GM20431 (cell line): ENCODE data around the gene IQSEC3.
"Not testable (repeated sequence)": the region's sequence is repeated elsewhere in the genome, so short reads cannot be mapped to it uniquely, and the experiment has no call there.

Experiments used
- in situ Hi-C: fragments of 300-500 bp; cut with MseI, MboI; formaldehyde crosslinking; loops from one replicate; pipeline ENCODE4 v1.15.0; 2020; ENCODE audit warnings: low sequenced_read_pairs; ENCODE audit not compliant: unreplicated experiment

IQSEC3 gene

GRCh38 chr12:172732-173161 lies 106.2 kb downstream of the IQSEC3 start:
- in situ Hi-C loops: no loop called here

- in situ Hi-C loops: no loop called here
These were observed 107.6 kb downstream of the IQSEC3 start for GRCh38 chr12:174124-174523.

- in situ Hi-C loops: no loop called here
These were observed 108.0 kb downstream of the IQSEC3 start for GRCh38 chr12:174596-174995.

- in situ Hi-C loops: no loop called here
These were observed 108.7 kb downstream of the IQSEC3 start for GRCh38 chr12:175250-175649.

- in situ Hi-C loops: no loop called here
These were observed 109.2 kb downstream of the IQSEC3 start for GRCh38 chr12:175759-176158.

DNA sequence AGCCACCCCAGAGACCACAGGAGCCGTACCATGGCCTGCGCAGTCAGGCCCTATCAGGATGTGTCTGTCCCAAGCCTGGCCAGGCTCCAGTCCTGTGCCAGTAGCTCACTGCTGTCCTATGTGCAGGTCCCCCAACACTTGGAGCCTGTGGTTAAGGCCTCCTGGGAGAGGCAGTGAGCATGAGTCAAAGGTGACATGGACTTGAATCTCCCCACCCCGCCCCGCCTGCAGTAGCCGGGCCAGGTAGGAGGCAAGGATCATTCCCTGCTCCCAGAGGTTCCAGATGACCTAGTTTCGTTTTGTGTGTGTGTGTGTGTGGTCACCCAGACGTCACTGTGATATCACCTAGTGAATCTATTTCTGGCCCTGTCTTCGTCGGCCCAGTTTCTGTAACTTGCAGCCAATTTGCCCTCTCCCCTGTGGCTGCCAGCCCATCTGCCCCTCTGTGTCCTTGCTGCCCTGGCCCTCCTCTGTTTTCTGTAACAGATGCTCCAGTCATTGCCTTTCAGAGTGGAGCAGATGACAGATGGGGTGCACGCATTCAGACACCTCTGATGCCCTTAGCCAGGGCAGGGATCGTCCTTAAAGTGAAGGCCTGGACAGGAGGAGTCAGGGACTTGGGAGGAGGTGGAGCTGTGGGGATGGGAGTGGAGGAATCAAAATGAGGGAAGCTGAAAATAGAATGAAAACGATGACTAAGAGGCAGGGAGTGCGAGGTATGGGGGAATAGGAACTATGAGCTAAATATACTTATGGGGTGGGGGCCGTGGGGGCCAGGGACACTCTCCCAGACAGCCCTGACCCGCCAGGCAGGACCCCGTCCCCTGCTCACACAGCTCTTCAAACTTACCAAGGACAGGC lies 110.0 kb downstream of the IQSEC3 start:
- in situ Hi-C loops: no loop called here

DNA sequence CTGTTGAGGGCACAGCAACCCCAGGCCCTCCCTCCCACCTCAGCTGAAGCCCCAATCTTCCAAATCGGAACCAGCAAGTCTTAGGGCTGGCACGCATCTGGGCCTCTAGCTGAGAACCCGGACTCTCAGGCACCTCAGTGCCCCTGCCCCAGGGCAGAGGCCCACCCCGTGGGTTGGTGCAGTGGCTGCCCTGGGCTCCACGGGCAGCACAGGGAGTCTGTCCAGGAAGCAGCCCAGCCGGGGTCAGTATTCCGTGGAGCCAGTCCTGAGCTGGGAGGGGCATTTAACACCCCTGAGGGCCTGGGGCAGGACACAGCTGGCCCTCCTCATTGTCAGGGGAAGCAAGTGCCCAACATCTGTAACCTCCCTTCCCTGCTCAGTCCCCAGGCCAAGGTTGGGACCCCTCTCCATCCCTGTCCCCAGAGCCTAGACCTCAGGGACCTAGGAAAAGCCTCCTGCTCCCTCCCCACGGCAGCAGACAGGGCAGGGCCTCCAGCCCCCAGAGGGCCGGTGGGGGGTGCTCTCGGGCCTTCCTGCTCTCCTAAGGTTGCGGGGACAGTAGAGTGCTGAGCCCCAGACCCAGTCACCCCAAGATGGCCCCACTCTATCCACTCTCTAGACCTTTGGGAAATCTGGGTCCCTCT lies 110.9 kb downstream of the IQSEC3 start:
- in situ Hi-C loops: no loop called here

DNA sequence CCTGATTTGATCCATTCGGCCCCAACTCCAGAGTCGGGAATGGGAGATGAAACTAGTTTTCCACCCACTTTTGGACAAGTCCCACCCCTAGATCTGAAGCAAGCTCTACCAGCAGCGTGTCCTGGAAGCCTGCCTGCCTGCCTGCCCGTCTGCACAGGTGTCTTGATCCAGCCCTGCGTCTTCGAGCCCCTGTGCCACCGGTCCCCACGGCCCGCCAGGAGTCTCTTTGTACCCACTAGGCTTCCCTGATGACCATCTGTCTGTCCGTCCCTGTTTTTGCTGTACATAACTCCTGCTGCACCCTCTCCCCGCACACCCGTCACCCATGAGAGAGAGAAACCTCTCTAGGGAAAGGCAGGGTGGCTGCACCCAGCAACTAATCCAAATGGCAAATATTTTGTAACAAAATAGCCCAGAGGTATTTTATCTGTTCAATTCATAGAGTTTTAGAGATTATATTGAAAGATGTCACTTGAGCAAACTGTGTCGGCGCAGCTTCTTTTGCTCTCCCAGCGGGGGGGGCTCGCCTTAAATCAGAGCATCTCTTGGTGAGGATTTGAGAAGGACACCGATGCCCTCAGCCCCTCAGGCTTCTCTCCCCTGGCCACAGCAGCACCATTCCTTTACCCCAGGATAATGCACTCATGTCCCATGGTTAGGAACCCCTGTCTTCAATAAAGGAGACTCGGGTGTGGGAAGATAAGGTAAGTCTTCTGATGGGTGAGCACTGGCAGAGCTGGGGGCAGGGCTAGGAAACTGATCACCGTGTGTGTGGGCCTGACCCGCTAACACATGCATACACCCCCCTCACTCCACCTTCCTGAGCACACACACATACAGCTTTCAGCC lies 111.6 kb downstream of the IQSEC3 start:
- in situ Hi-C loops: no loop called here

DNA sequence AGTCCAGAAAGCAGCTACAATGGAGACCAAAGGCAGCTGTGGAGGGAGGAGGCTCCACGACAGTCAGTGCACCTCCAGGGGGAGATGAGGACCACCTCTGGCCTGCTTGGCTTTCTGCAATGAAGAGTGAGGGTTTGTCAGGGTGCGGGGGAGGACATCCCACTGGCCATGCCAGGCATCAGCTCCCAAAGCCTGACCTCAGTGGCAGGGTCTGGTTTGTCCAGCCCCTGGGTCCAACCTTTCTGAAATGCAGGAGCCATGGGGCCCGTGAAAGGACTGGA lies 112.2 kb downstream of the IQSEC3 start:
- in situ Hi-C loops: no loop called here

DNA sequence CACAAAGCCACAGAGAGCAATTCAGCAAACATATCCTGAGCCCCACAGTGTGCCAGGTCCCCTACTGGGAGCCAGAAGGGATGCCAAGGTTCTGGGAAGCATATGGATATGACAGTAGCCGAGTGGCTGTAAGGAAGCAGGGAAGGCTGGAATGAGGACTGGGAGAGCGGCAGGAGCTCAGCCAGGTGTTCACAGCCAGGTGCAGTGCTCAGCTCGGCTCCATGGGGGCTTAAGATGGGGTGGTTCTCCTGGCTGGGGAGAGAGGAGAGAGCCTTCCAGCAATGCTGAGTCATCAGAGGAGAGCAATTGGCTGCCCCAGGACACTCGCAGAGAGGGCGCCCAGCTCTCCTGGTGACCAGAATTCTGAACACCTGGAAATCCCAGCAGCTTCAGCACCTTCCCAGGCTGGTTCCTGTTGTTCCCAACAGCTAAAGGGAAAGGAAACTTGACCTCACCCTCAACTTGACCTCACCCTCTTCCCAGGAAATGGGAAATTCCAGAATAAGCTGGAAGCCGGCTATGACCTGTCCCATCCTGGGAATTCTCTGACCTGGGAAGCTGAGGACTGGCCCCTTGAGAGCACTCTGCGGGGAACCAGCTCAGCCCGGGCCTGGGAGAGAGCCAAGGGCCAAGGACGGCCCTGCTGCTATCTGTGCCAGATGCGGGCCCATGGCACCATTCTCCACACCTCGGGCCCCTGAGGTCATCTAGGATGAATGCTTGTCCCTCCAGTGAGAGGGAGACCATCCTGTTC lies 112.7 kb downstream of the IQSEC3 start:
- in situ Hi-C loops: no loop called here

- in situ Hi-C loops: no loop called here
These were observed 113.3 kb downstream of the IQSEC3 start for GRCh38 chr12:179885-180284.

GRCh38 chr12:180445-180844 lies 113.9 kb downstream of the IQSEC3 start:
- in situ Hi-C loops: no loop called here

GRCh38 chr12:181921-182320 lies 115.4 kb downstream of the IQSEC3 start:
- in situ Hi-C loops: no loop called here

DNA sequence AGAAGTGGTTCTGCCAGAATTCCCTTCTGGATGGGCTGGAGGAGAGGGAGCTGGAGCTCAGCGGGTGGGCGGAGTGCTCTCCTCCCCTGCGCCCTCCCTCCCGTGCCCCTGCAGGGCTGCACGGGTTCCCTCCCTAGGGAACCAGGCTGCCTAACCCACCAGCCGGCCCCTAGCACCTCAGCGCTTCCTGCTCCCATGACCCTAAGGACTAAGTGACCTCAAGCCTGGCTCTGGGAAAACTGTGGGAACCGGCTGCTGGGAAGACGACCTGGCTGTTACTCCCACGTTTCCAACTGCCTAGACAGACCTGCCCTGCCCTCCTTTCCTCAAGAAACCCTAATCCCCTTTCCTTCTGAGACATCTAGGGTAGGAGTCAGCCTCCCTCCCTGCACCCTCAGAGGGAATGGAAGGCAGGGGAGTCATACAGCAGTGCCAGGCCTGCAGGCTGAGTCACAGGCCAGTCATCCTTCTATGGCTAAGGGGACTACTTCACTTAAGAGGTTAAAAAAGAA lies 115.9 kb downstream of the IQSEC3 start:
- in situ Hi-C loops: no loop called here

DNA sequence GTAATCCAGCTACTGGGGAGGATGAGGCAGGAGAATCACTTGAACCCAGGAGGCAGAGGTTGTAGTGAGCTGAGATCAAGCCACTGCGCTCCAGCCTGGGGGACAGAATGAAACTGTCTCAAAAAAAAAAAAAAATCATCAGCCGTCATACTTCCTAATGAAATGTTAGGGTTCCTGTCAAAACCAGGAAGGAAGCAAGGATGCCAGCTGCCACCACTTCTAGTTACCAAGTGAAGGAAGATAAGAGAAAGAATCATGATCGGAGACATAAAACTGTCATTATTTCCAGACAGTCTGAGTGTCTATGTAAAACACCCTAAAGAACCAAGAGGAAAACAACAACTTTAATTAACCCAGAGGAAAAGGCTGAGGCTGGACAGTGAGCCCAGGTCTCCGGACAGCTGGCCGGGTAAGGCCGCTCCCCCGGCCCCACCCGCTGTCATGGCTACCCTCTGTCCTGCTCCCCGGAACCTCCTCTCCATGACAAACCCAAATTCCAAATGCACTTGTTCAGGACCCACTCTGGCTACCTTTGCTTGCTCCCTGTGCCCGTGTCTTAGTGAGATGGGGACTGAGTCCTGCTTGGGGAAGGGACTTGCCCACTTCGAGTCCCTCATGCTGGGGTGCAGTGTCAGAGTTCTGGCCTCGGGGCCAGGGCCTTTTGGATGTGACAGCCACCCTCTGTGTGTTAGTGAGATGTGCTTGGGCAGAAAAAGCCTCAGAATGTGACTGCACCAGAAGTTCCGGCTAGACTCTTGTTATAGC lies 118.4 kb downstream of the IQSEC3 start:
- in situ Hi-C loops: no loop called here

DNA sequence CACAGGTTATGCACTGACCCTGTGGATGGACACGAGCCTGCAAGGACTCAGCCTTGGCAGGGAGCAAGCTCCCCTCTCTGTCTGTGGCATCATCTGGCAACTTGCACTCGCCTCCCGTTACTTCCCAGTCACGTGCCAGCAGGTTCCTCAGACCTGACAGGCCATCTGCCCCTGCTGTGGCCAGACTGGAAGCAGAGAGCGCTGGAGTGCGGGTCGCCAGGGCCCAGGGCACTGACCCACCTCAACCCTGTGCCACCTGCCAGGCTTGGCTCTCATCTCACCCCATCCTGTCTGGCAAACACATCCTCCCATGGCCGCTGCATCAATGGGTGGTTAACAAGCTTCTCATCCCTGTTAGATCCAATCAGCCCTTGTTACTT lies 119.0 kb downstream of the IQSEC3 start:
- in situ Hi-C loops: no loop called here

DNA sequence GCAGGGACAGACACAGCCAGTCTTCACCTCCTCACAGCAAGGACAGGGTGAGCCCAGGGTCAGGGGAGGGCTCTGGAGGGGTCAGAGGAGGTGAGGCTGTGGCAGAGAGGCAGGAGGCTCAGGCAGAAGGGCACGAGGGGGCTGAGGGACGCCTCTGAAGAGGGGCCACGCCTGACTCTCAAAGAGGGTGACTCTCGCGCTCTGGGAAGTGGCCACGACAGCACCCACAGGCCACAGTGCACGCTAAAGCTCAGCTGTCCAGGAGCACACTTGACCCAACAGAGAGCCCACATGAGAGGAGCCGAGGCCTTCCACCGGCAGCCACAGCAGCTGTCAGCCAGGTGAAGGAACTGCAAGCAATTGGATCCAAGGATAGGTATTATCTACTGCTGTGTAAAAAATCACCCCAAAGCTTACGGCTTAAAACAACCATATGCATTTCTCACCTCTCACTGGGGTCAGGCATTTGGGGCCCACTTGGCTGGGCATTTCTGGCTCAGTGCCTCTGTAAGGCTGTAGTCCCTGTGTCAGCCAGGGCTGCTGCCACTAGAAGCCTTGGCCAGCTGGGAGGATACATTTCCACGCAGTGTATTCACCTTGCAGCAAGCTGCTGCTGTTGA lies 119.5 kb downstream of the IQSEC3 start:
- in situ Hi-C loops: no loop called here

- in situ Hi-C loops: not testable (repeated sequence)
These were observed 121.7 kb downstream of the IQSEC3 start for GRCh38 chr12:187986-188909.
